ENCODE measurements around the gene PLEKHM2. TPM values are rescaled to one million over a fixed set of nuclear protein-coding genes. Genes with fewer than 3 reads are reported as not detected.

PLEKHM2 gene
- total and polyA plus RNA-seq, 2 experiments from 2014 or later, result 31.8 to 43.1 TPM

- WGBS (ENCODE audit: low lambda C conversion rate, missing lambda C conversion rate), result 91% methylated on average over 6 of the region's 6 CpGs
- Histone ChIP-seq H4K20me1 (ENCODE audit: insufficient read depth, poor library complexity, severe bottlenecking) (peaks cover 5% of the 10 kb centered on the region), H3K27ac (no peak overlapping the region), H3K79me2 (peaks cover 5% of the 10 kb centered on the region), H3K27me3 (no peaks in the 10 kb centered on the region), H3K9me2 (replicated peaks; ENCODE audit: insufficient read depth) (no peaks in the 10 kb centered on the region), H3K36me3 (replicated peaks; ENCODE audit: insufficient read depth, low read depth) (no peaks in the 10 kb centered on the region), H2AFZ (no peak overlapping the region), H3K9me3 (ENCODE audit: low read depth) (no peaks in the 10 kb centered on the region), H3K4me2 (no peak overlapping the region), H3K4me3 (no peak overlapping the region), H3K4me1 (ENCODE audit: insufficient read depth) (no peaks in the 10 kb centered on the region)
- TF ChIP-seq CTCF (IDR thresholded peaks at IDR 0.05; ENCODE audit: poor library complexity), result no peak
- TF ChIP-seq EZH2 (IDR thresholded peaks at IDR 0.05; ENCODE audit: borderline replicate concordance), result no peak
- no peak for TF ChIP-seq EZH2phosphoT487 (IDR thresholded peaks at IDR 0.05; ENCODE audit: low read depth, severe bottlenecking, unreplicated experiment)
- no peak for DNase-seq (ENCODE audit: low spot score)
These were observed 29.9 kb upstream of the PLEKHM2 start for GRCh38 chr1:15654091-15654690.

GRCh38 chr1:15656464-15656863 lies 27.7 kb upstream of the PLEKHM2 start:
- H3K4me1 ChIP-seq (ENCODE audit: insufficient read depth), result no peaks in the 10 kb centered on the region
- H3K36me3 ChIP-seq (replicated peaks; ENCODE audit: insufficient read depth, low read depth), result no peaks in the 10 kb centered on the region
- H3K9me2 ChIP-seq (replicated peaks; ENCODE audit: insufficient read depth), result no peaks in the 10 kb centered on the region
- H3K4me2 ChIP-seq, result no peak overlapping the region
- peaks cover 10% of the 10 kb centered on the region for H3K79me2 ChIP-seq
- no peaks in the 10 kb centered on the region for H3K9me3 ChIP-seq (ENCODE audit: low read depth)
- no peak overlapping the region for H2AFZ ChIP-seq
- H3K4me3 ChIP-seq, result no peak overlapping the region
- H3K27ac ChIP-seq, result no peak overlapping the region
- TF ChIP-seq CTCF (IDR thresholded peaks at IDR 0.05; ENCODE audit: poor library complexity), result no peak
- TF ChIP-seq EZH2phosphoT487 (IDR thresholded peaks at IDR 0.05; ENCODE audit: low read depth, severe bottlenecking, unreplicated experiment), result no peak
- no peak for TF ChIP-seq EZH2 (IDR thresholded peaks at IDR 0.05; ENCODE audit: borderline replicate concordance)
- 96% methylated on average over 3 of the region's 3 CpGs for WGBS (ENCODE audit: low lambda C conversion rate, missing lambda C conversion rate)
- no peaks in the 10 kb centered on the region for H3K27me3 ChIP-seq
- no peak for DNase-seq (ENCODE audit: low spot score)
- H4K20me1 ChIP-seq (ENCODE audit: insufficient read depth, poor library complexity, severe bottlenecking), result no peaks in the 10 kb centered on the region

- Histone ChIP-seq H3K27ac (no peak overlapping the region), H4K20me1 (ENCODE audit: insufficient read depth, poor library complexity, severe bottlenecking) (no peaks in the 10 kb centered on the region), H3K27me3 (no peaks in the 10 kb centered on the region), H3K4me1 (ENCODE audit: insufficient read depth) (no peaks in the 10 kb centered on the region), H2AFZ (no peak overlapping the region), H3K9me3 (ENCODE audit: low read depth) (no peaks in the 10 kb centered on the region), H3K36me3 (replicated peaks; ENCODE audit: insufficient read depth, low read depth) (no peaks in the 10 kb centered on the region), H3K4me2 (no peak overlapping the region), H3K4me3 (no peak overlapping the region), H3K79me2 (peaks cover 12% of the 10 kb centered on the region), H3K9me2 (replicated peaks; ENCODE audit: insufficient read depth) (no peaks in the 10 kb centered on the region)
- 81% methylated on average over 1 of the region's 1 CpG for WGBS (ENCODE audit: low lambda C conversion rate, missing lambda C conversion rate)
- DNase-seq (ENCODE audit: low spot score), result no peak
- TF ChIP-seq CTCF (IDR thresholded peaks at IDR 0.05; ENCODE audit: poor library complexity), result no peak
These were observed 27.1 kb upstream of the PLEKHM2 start for GRCh38 chr1:15657021-15657420.

- WGBS (ENCODE audit: low lambda C conversion rate, missing lambda C conversion rate), result 96% methylated on average over 3 of the region's 3 CpGs
- Histone ChIP-seq H2AFZ (no peak overlapping the region), H3K4me1 (ENCODE audit: insufficient read depth) (no peaks in the 10 kb centered on the region), H3K4me3 (no peak overlapping the region), H3K9me2 (replicated peaks; ENCODE audit: insufficient read depth) (no peaks in the 10 kb centered on the region), H3K4me2 (no peak overlapping the region), H4K20me1 (ENCODE audit: insufficient read depth, poor library complexity, severe bottlenecking) (no peaks in the 10 kb centered on the region), H3K79me2 (peaks cover 19% of the 10 kb centered on the region), H3K36me3 (replicated peaks; ENCODE audit: insufficient read depth, low read depth) (no peaks in the 10 kb centered on the region), H3K9me3 (ENCODE audit: low read depth) (no peaks in the 10 kb centered on the region), H3K27me3 (no peaks in the 10 kb centered on the region), H3K27ac (no peak overlapping the region)
- no peak for TF ChIP-seq EZH2phosphoT487 (IDR thresholded peaks at IDR 0.05; ENCODE audit: low read depth, severe bottlenecking, unreplicated experiment)
- no peak for TF ChIP-seq CTCF (IDR thresholded peaks at IDR 0.05; ENCODE audit: poor library complexity)
- no peak for TF ChIP-seq EZH2 (IDR thresholded peaks at IDR 0.05; ENCODE audit: borderline replicate concordance)
- no peak for DNase-seq (ENCODE audit: low spot score)
These were observed 24.0 kb upstream of the PLEKHM2 start for GRCh38 chr1:15660151-15660550.

Measured in hepatocyte (in vitro differentiated cells).